Dermis microvascular lymphatic vessel endothelial cell (primary cell): Measurements from ENCODE around the gene NT5DC4. TPM values are rescaled to one million over a fixed set of nuclear protein-coding genes. Genes with fewer than 3 reads are reported as not detected.
"Not testable (repeated sequence)": the region's sequence is repeated elsewhere in the genome, so short reads cannot be mapped to it uniquely, and the experiment has no call there.

Experiments
- DNase-seq, 2 donors: peaks; one replicate each; pipeline versions ENCODE4 v3.0.0 to v3.0.0-alpha.2; 2010; ENCODE audit warnings: low read depth in 2 of 2
- total RNA-seq: library from RNA; depleted of rRNA; stranded (reverse); fragments of >200 nt; gene quantifications from 2 replicates; pipeline ENCODE4 v1.2.1, GENCODE V29; 2014

The NT5DC4 gene
- total RNA-seq, 1 donor from 2014 or later: not detected

- no peak for DNase-seq
Observed at GRCh38 chr2:112699984-112700667, 20.7 kb upstream of the NT5DC4 start.

- DNase-seq: no peak
Observed at GRCh38 chr2:112701052-112701451, 19.8 kb upstream of the NT5DC4 start.

GRCh38 chr2:112703684-112704083 lies 17.1 kb upstream of the NT5DC4 start:
- no peak for DNase-seq

- DNase-seq: no peak
Observed at GRCh38 chr2:112705575-112705974, 15.2 kb upstream of the NT5DC4 start.

- no peak for DNase-seq
Observed at GRCh38 chr2:112706170-112706664, 14.6 kb upstream of the NT5DC4 start.

- not testable (repeated sequence) for DNase-seq
Observed at GRCh38 chr2:112706947-112707346, 13.9 kb upstream of the NT5DC4 start.

GRCh38 chr2:112708968-112709367 lies 11.9 kb upstream of the NT5DC4 start:
- DNase-seq: no peak

- DNase-seq: no peak
Observed at GRCh38 chr2:112709703-112710102, 11.1 kb upstream of the NT5DC4 start.

- no peak for DNase-seq
Observed at GRCh38 chr2:112710956-112711750, 9.7 kb upstream of the NT5DC4 start.

GRCh38 chr2:112712465-112712864 lies 8.4 kb upstream of the NT5DC4 start:
- no peak for DNase-seq

- no peak for DNase-seq
Observed at GRCh38 chr2:112712903-112713584, 7.8 kb upstream of the NT5DC4 start.

- no peak for DNase-seq
Observed at GRCh38 chr2:112713585-112713925, 7.3 kb upstream of the NT5DC4 start.

- no peak for DNase-seq
Observed at GRCh38 chr2:112713926-112714325, 6.9 kb upstream of the NT5DC4 start.

- DNase-seq: no peak
Observed at GRCh38 chr2:112714331-112714730, 6.5 kb upstream of the NT5DC4 start.

GRCh38 chr2:112714836-112715631 lies 5.8 kb upstream of the NT5DC4 start:
- DNase-seq: no peak

- DNase-seq: not testable (repeated sequence)
Observed at GRCh38 chr2:112716094-112716493, 4.7 kb upstream of the NT5DC4 start.

GRCh38 chr2:112716826-112717352 lies 3.9 kb upstream of the NT5DC4 start:
- not testable (repeated sequence) for DNase-seq

GRCh38 chr2:112718863-112719370 lies 1.9 kb upstream of the NT5DC4 start:
- DNase-seq: no peak

- no peak for DNase-seq
Observed at GRCh38 chr2:112721819-112722522, 1.2 kb downstream of the NT5DC4 start.

- no peak for DNase-seq
Observed at GRCh38 chr2:112722816-112723546, 2.2 kb downstream of the NT5DC4 start.
